Ramos (cell line): ENCODE data around the gene MYT1.
"Not testable (repeated sequence)": the region's sequence is repeated elsewhere in the genome, so short reads cannot be mapped to it uniquely, and the experiment has no call there.

Experiments
- in situ Hi-C: fragments of 300-500 bp; cut with MboI; formaldehyde crosslinking; loops from one replicate; pipeline ENCODE4 v1.14.3; 2022; ENCODE audit warnings: low sequenced_read_pairs; ENCODE audit not compliant: unreplicated experiment

Gene MYT1

DNA sequence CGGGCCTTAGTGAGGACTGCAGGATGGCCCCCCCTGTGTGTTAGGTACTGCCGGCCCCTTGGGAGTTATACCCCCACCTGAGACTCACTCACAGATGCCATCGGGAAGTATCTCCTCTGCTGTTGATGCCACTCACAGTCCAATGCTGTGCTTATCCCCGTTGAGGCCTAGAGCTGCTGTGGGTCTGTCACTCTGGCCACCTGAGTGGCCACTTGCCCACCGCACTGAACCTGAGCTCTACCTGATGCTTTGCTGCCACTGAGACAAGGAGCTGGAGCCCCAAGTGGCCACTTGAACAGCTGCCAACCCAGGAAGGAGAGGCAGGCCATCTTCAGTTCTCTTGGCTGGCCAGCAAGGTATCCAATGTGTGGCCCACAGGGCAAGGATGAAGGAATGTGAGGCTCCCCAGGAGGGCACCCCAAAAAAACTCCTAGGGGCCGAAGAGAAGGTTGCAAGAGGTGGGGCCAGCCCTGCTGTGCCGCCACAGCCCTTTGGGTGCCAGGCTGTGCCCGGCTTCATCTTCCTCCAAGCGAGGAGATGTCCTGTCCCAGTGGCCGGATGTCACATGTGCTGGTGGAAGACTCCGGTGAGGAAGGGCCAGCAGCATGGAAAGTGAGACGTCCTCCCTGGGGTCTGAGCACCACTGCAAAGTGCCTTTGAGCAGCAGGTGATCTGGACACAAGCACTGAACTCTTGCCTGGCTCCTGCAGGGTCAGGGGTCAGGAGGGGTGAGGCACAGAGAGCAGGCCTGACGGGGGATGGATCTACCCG lies 61.8 kb downstream of the MYT1 start:
- in situ Hi-C loops, result no loop called here

DNA sequence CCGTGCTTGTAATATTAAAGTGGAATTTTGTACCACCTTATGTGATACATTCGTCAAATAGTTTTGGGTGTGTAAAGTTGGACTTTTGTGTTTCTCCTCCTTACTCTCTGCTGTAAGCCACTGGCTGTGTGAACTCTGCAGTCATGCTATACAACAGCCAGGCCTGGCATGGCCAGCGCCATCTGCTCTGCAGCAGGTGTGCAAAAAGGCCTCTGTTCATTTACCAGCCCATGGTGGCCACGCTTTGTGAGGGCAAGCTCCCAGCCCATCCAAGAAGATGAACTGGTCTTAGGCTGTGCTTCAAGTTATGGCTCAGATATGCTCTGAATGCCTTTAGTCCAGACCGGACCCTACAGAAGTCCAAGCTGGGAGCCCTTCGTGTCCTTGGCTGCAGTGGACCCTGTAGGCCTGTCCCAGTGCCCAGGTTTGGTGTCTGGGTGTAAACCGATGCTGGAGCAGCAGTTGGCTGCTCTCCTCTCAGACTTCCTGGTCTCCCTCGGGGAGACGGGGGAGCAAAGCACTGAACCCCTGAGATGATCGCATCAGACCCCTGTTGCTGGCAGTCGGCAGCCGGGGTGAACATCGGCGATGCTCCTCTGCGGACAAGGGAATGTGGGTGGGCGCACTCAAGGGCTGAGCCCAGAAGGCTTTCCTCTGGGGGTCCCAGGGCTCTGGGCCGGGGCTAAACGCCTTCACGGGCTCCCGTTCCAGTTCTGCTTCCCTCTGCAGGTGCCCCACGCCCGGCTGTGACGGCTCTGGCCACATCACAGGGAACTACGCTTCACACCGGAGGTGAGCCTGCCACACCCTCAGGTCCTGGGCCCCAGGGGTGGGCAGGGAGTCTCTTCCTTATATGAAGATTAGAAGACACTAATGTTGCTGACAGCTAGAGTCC lies 62.7 kb downstream of the MYT1 start:
- in situ Hi-C loops, result no loop called here

DNA sequence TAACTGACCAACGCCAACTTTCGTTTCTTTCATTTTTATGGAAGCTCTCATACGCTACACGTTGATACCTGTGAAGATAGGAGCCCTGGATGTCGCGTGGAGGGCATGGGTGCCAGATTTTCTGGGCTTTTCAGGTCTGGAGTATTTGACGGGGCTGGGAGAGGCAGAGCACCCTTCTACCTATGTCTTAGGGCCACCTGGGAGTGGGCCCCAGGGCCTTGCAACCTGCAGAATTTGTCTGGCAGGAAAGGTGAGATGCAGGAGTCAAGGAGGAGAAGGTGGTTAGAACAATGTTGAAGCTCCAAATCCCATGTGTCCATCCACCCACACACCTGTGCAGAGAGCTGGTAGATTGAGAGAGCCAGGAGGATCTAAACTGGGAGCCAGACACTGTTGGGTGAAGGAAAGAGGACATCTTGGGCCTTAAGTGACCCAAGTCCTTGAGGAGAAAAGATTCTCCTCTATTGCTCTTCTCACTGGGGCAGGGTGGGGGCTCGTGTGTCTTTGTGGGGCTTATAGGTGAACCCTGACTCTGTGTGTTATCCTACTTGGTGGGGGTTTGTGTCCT lies 63.9 kb downstream of the MYT1 start:
- in situ Hi-C loops, result no loop called here

DNA sequence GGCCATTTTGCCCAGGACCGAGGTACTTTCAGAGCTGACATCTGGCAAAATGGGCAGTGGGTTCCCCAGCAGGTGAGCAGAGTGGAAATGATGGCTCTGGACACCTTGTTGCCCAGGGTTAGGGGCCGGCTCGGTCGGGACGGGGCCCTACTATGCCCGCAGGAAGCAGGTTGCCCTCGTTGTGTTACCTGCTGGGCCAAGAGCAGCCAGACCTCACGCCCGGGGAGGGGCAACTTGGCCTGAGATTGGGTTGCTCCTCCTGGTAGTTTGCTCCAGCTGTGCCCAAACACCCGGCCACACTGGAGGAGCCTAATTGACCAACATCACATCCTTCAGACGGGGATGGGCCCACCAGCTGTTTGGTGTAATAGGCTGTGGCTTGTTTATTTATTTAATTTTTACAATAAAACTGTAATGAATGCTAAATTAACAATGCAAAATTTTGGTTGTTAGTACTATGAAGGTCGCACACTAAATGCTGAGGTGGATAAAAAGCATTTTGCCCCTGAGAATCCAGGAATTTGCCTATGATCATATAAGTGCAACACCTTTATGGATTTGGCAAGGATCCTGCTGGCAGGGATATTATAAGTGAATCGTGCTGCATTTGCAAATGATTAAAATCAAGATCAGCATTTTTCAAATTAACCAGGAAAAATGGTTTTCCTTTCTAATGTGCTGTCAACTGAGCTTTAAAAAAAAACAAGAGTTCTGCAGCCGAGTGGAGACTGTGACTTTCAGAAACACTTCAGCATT lies 64.7 kb downstream of the MYT1 start:
- in situ Hi-C loops, result no loop called here

DNA sequence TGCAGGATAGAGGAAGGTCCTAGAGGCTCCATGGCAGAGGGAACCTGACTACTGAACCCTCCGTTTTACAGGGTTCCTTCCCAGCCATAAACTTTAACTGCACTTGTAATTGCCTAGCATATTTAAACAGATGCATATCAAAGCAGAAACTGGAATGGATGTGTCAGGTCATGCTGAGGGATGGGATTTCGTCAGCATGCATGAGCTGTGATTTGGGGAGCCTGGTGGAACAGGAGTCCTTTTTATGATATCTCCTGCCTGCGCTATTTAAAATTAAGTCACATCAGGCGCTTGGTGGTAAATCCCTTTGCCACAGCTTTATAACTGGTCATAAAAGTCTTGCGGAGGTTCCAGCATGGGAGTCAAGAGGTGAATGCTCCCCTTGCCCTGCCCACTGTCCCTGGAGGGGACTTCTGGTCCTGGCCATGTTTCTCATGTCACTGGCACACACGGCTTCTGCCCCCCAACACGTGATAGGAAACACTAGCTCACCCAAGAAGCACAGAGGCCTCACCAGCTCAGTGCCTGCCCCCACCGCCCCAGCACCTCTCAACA lies 65.3 kb downstream of the MYT1 start:
- in situ Hi-C loops, result no loop called here

DNA sequence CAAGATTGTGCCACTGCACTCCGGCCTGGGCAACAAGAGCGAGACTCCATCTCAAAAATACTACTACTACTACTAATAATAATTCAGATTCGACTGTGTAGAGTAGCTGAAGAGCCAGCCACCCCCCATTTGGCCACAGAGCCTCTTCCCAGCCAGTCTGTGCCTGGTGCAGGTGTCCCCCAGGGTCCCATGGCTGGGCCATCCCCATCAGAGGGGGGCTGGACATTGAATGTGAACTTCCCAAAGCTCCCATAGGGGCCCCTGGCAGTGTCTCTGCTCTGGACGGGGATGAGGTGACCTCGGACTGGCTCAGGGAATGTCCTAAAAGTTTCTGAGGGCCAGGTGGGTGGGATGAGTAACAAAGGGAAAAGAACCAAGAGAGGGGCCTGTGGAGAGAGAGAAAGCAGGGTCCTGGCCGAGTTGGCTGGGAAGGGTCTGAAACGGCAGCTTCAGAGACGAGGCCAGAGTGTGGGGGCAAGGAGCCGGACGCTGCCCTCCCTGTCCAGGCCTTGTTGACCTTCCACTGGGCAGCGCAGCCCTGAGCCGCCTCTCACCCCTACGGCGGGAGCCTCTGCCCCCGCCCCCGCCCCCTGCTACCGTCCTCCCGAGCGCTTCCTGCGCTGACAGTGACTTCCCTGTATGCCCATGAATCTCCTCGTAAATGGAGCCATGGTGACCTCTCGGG lies 66.4 kb downstream of the MYT1 start:
- in situ Hi-C loops, result no loop called here

DNA sequence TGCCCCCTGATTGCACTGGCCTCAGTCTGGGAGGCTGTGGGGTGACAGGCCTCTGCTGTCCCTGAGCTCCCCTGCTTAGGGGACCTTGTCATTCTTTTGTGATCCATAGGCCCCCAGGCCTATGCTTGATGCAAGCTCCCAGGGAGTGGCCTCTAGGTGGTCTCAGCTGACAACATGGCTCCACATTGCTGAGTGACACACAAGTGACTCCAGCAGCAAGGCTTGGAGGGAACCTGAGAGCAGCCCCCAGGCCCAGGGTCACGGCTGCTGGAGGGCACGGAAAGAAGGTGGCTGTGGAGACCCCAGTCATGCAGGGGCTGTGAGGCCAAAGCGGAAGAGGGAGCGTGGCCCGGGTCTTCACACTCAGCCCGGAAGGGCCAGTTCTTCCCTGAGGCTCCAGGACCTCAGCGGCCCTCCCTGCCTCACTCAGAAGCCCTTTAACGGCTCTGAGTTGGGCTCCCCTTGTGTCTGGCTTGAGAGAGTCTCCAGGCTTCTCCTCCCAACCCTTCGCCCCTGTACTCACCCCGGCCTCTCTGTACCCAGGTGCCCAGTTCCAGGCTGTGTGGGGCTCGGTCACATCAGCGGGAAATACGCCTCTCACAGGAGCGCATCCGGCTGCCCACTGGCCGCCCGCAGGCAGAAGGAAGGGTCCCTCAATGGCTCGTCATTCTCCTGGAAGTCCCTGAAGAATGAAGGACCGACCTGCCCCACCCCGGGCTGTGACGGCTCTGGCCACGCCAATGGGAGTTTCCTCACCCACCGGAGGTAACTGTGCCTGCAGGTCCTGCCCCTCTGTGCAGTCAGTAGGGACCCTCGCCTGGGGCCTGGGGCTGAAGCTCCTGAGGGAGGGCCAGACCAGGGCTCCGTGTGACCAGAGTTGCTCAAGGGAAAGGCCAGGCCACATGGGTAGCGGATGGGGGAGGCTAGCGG lies 67.6 kb downstream of the MYT1 start:
- in situ Hi-C loops, result no loop called here

DNA sequence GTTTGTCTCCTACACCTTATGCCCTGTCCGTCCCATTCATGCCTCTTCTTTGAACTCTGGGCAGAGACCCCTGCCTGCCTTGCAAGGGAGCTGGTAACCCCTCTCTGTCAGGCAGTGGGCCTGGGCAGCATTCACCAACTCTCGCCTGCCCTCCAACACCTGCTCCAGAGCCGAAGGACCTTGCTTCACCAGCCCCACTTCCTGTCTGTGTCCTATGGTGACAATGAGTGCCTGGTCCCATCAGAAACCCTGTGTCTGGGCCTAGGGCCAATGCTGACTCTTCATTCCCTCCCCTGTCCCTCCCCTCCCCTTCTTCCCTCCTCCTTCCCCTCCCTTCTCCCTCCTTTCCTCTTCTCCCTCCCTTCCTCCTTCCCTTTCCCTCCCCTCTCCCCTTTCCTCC lies 68.5 kb downstream of the MYT1 start:
- in situ Hi-C loops, result no loop called here

DNA sequence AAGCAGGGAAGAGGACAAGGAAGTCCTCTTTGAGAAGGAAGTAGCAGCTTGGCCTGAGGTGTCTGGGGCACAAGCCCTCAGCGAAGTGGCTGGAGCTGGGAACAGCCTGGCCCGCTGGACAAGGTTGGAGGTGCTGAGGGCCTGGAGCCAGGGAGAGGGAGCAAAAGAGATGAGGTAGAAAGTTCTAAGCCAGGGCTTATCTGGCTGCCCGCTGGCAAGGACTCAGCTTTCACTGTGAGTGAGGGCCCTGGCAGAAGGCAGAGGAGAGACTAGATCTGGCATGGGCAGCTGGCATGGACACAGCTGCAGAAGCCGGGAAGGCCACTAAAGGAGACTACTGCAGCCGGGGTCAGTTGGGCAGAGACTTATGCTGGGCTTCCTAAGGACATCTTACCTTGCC lies 69.5 kb downstream of the MYT1 start:
- in situ Hi-C loops, result no loop called here

DNA sequence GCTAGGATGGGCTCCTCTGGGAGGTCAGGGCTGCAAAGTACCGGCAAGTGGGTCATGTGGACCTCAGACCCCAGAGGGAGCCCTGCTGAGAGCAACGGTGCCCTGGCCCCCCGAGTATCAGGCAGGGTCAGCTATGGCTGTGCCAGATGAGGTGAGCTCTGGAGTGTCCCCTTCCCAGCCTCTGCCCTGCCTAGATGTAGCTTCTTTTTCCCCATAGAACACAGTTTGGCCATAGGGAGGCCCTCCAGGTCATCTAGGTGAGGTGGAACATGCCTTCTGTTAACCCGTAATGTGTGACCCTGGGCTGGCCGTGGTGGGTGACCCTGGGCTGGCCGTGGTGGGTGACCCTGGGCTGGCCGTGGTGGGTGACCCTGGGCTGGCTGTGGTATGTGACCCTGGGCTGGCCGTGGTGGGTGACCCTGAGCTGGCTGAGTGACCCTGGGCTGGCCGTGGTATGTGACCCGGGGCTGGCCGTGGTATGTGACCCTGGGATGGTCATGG lies 70.1 kb downstream of the MYT1 start:
- in situ Hi-C loops, result no loop called here

DNA sequence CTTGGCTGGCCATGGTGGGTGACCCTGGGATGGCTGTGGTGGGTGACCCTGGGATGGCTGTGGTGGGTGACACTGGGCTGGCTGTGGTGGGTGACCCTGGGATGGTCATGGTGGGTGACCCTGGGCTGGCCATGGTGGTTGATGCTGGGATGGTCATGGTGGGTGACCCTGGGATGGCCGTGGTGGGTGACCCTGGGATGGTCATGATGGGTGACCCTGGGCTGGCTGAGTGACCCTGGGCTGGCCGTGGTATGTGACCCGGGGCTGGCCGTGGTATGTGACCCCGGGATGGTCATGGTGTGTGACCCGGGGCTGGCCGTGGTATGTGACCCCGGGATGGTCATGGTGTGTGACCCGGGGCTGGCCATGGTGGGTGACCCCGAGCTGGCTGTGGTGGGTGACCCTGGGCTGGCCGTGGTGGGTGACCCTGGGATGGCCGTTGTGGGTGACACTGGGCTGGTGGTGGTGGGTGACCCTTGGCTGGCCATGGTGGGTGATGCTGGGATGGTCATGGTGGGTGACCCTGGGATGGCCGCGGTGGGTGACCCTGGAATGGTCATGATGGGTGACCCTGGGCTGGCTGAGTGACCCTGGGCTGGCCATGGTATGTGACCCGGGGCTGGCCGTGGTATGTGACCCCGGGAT lies 70.8 kb downstream of the MYT1 start:
- in situ Hi-C loops, result not testable (repeated sequence)

DNA sequence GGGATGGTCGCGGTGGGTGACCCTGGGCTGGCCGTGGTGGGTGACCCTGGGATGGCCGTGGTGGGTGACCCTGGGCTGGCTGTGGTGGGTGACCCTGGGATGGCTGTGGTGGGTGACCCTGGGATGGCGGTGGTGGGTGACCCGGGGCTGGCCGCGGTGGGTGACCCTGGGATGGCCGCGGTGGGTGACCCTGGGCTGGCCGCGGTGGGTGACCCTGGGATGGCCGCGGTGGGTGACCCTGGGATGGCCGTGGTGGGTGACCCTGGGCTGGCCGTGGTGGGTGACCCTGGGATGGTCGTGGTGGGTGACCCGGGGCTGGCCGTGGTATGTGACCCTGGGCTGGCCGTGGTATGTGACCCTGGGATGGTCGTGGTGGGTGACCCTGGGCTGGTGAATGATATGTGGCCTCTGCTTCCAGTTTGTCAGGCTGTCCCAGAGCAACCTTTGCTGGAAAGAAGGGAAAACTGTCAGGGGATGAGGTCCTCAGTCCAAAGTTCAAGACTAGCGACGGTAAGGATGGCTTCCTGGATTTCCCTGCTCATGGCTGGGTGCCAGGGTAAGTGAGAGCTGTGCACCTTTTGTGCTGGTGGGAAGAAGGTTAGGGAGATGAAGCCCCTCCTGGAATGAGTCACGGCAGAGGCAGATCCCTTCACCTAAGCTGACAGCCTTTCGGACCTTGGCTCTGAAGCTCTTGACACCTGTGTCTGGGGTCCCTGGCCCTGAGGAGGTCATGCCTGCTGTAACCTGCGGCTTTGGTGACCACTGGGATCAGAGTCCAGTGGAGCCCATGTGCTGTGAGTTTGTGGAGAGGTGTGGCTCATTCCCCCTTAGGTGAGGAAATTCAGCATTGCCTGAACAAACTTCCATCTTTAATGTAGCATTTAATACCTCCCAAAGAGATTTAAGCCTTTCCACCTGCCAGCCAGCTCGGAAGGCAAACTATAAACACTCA lies 72.2 kb downstream of the MYT1 start:
- in situ Hi-C loops, result no loop called here

DNA sequence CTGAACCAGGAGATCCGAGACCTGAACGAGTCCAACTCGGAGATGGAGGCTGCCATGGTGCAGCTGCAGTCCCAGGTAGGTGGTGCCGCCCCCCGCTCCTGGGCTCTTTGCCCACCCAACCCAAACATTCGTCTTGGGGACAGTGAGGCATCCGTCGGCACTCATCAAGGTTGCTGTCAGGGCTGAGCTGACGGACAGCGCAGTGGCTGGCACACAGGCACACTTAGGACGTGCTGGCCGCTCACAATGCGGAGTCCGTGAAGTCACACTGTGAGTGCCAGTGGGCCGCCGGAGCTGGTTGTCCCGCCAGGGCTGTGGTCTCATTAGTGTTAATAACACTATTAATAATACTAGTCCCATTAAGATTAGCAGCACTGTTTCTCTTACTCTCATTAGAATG lies 73.1 kb downstream of the MYT1 start:
- in situ Hi-C loops, result no loop called here

DNA sequence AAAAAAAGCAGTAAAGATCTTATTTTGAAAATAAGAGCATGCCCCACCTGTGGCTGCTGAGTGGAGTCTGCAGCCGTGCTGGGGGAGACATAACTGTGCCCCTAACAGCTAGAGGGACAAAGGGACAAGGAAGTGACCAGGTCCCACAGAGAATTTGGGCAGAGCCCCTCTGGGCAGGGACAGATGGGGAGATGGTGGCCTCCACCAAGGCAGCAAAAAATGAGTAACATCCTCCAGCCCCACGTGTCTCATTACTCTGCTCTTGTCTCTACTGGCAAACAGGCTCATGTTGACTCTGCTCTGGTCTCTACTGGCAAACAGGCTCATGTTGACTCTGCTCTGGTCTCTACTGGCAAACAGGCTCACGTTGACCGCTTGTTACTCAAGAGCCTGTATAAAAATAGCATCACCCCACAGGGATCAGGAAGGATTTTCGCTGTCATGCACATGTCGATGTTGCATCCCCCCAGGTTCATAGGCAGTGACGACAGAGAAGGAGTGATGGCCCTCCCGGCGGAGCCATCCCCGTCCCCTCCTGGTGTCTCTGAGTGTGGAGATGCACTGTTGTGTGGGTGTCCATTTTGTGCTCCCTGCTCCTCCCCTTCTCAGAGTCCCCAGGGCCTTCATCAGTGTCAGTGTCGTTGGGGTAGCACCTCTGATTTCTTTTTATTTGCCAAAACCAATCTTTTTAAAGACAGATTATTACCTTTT lies 74.0 kb downstream of the MYT1 start:
- in situ Hi-C loops, result no loop called here

DNA sequence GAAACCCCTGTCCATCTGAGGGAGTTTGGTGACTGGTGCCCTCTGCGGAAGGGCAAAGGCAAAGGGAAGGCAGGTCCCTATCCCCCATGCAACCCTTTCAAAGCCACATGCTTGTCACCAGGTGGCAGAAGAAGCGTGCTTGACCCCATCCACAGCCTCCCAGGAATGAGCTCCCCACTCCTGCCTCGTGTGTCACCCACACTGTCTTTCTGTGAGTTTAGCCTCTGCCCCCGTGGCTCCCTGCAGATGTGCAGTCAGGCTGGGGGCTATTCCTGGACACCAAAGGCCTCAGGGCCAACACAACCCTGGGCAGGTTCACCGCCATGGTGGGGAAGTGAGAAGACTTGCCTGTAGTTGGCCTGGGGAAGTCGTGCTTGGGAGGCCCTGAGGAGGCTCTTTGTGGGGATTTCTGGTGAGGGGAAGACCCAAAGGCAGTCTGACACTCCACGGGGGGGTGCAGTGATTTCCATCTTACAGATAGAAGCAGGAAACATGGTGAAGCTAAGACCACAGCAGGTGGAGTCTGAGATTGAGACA lies 74.7 kb downstream of the MYT1 start:
- in situ Hi-C loops, result no loop called here
